OCI-LY3 (cell line): ENCODE results near the gene ZNF33A.

ENCODE experiments used
- CTCF ChIP-seq: fragments of 200-600, 300-600 bp; sonication (generic); IDR thresholded peaks from 2 replicates; pipeline ENCODE4 v1.5.1; 2014; ENCODE audit warnings: antibody characterized with exemption, low read length, low read depth
- EZH2phosphoT487 ChIP-seq: fragments of 200-600 bp; shearing (Covaris generic); IDR thresholded peaks from 2 replicates; pipeline ENCODE4 v1.6.1; 2018; ENCODE audit warnings: antibody characterized with exemption, mixed run types, low read depth

GRCh38 chr10:38102880-38103279 lies 92.4 kb downstream of the ZNF33A start:
- TF ChIP-seq CTCF (no peak), EZH2phosphoT487 (no peak)
